GM23338 (cell line): ENCODE results near the gene PDE7B. TPM values are rescaled to one million over a fixed set of nuclear protein-coding genes. Genes with fewer than 3 reads are reported as not detected.

Experiments
- ATAC-seq: fragments of 200-7000 bp; cut with Tn5 transposase; 3 replicates; pipeline ENCODE4 v1.9.1; 2020
- DNase-seq: peaks from one replicate; pipeline ENCODE4 v3.0.0-alpha.2; 2015; ENCODE audit warnings: low spot score
- H2AFZ ChIP-seq: fragments of 200-600 bp; sonication (generic); 2 replicates; pipeline ENCODE4 v1.8.0; 2016; ENCODE audit warnings: antibody characterized with exemption, mild to moderate bottlenecking, moderate library complexity
- H3F3A ChIP-seq: fragments of 200-600 bp; sonication (generic); replicated peaks from 2 replicates; pipeline ENCODE4 v1.8.0; 2017; ENCODE audit warnings: antibody characterized with exemption, mixed run types, low read depth
- H3K27ac ChIP-seq: fragments of 200-600 bp; sonication (generic); 2 replicates; pipeline ENCODE4 v1.6.1; 2016; ENCODE audit warnings: low read depth
- H3K27me3 ChIP-seq: fragments of 200-600 bp; sonication (generic); 2 replicates; pipeline ENCODE4 v1.8.0; 2016; ENCODE audit warnings: mild to moderate bottlenecking, mixed run types, moderate library complexity; ENCODE audit not compliant: insufficient read depth
- H3K36me3 ChIP-seq: fragments of 200-600 bp; sonication (generic); 2 replicates; pipeline ENCODE4 v1.8.0; 2016; ENCODE audit warnings: mild to moderate bottlenecking; ENCODE audit not compliant: insufficient read depth
- H3K4me1 ChIP-seq: fragments of 200-600 bp; sonication (generic); 2 replicates; pipeline ENCODE4 v1.8.0; 2016; ENCODE audit warnings: mild to moderate bottlenecking, moderate library complexity; ENCODE audit not compliant: insufficient read depth
- H3K4me2 ChIP-seq: fragments of 200-600 bp; sonication (generic); 2 replicates; pipeline ENCODE4 v1.7.1; 2017; ENCODE audit warnings: mixed run types
- H3K4me3 ChIP-seq: fragments of 200-600 bp; sonication (generic); 2 replicates; pipeline ENCODE4 v1.6.1; 2016; ENCODE audit warnings: mixed run types
- H3K79me2 ChIP-seq: fragments of 200-600 bp; sonication (generic); replicated peaks from 2 replicates; pipeline ENCODE4 v1.8.0; 2017; ENCODE audit warnings: mild to moderate bottlenecking; ENCODE audit not compliant: insufficient read depth
- H3K9me2 ChIP-seq: fragments of 200-600 bp; sonication (generic); 2 replicates; pipeline ENCODE4 v1.8.0; 2017; ENCODE audit not compliant: insufficient read depth
- H4K20me1 ChIP-seq: fragments of 200-600 bp; sonication (generic); replicated peaks from 2 replicates; pipeline ENCODE4 v1.8.0; 2017; ENCODE audit warnings: mild to moderate bottlenecking; ENCODE audit not compliant: insufficient read depth
- H3K27ac Mint-ChIP-seq: 2 replicates; pipeline ENCODE4 v1.8.0; 2020; ENCODE audit warnings: inconsistent platforms, mild to moderate bottlenecking, moderate library complexity, mixed read lengths
- H3K27me3 Mint-ChIP-seq: 3 replicates; pipeline ENCODE4 v1.8.0; 2022; ENCODE audit warnings: low read depth, mild to moderate bottlenecking, moderate library complexity, mixed read lengths, inconsistent platforms; ENCODE audit not compliant: insufficient read depth, poor library complexity
- H3K36me3 Mint-ChIP-seq: 3 replicates; pipeline ENCODE4 v1.8.0; 2021; ENCODE audit warnings: low read depth, mild to moderate bottlenecking, inconsistent platforms, moderate library complexity, mixed read lengths
- H3K4me1 Mint-ChIP-seq: 3 replicates; pipeline ENCODE4 v1.8.0; 2020; ENCODE audit warnings: mild to moderate bottlenecking, inconsistent platforms, mixed read lengths
- H3K4me3 Mint-ChIP-seq: 3 replicates; pipeline ENCODE4 v1.8.0; 2021; ENCODE audit warnings: moderate library complexity, mild to moderate bottlenecking, inconsistent platforms, mixed read lengths
- H3K9me3 Mint-ChIP-seq: 3 replicates; pipeline ENCODE4 v1.8.0; 2020; ENCODE audit warnings: moderate library complexity, mild to moderate bottlenecking, inconsistent platforms, mixed read lengths
- CREB1 ChIP-seq: fragments of 250-450 bp; sonication (Bioruptor Pico); IDR thresholded peaks from 2 replicates; pipeline ENCODE4 v1.5.0; 2020; ENCODE audit warnings: low read depth, mild to moderate bottlenecking, moderate library complexity
- CTCF ChIP-seq, 2 experiments: fragments of 200-600 bp in 1 of 2; sonication (generic) in 1 of 2; conservative IDR thresholded peaks; 2 replicates each; pipeline versions ENCODE4 v1.5.1 to v1.6.1; 2016 to 2017; ENCODE audit warnings: antibody characterized with exemption in 2 of 2, low read depth in 2 of 2, mild to moderate bottlenecking in 2 of 2, moderate library complexity in 1 of 2
- ETS1 ChIP-seq: IDR thresholded peaks from 2 replicates; pipeline ENCODE4 v1.6.1; 2016; ENCODE audit warnings: antibody characterized with exemption
- EZH2 ChIP-seq: fragments of 200-600 bp; sonication (generic); IDR thresholded peaks from one replicate; pipeline ENCODE4 v1.8.0; 2017; ENCODE audit warnings: antibody characterized with exemption, mild to moderate bottlenecking, low read depth; ENCODE audit not compliant: unreplicated experiment
- EZH2phosphoT487 ChIP-seq: fragments of 200-600 bp; sonication (generic); IDR thresholded peaks from one replicate; pipeline ENCODE4 v1.8.1; 2018; ENCODE audit warnings: antibody characterized with exemption; ENCODE audit not compliant: unreplicated experiment
- JUNB ChIP-seq: IDR thresholded peaks from one replicate; pipeline ENCODE4 v1.6.1; 2016; ENCODE audit warnings: antibody characterized with exemption; ENCODE audit not compliant: unreplicated experiment
- NANOG ChIP-seq: IDR thresholded peaks from 2 replicates; pipeline ENCODE4 v1.6.1; 2016; ENCODE audit warnings: antibody characterized with exemption, borderline replicate concordance
- POLR2AphosphoS5 ChIP-seq: IDR thresholded peaks from 2 replicates; pipeline ENCODE4 v1.6.1; 2016; ENCODE audit warnings: antibody characterized with exemption, low read depth
- REST ChIP-seq: IDR thresholded peaks from one replicate; pipeline ENCODE4 v1.6.1; 2018; ENCODE audit warnings: antibody characterized with exemption; ENCODE audit not compliant: unreplicated experiment
- STAT1 ChIP-seq: IDR thresholded peaks from one replicate; pipeline ENCODE4 v1.6.1; 2016; ENCODE audit warnings: antibody characterized with exemption; ENCODE audit not compliant: unreplicated experiment
- ZNF114 ChIP-seq: fragments of 250-450 bp; sonication (Bioruptor Pico); IDR thresholded peaks from 2 replicates; pipeline ENCODE4 v1.5.0; 2020; ENCODE audit warnings: mild to moderate bottlenecking, moderate library complexity
- ZNF331 ChIP-seq: fragments of 250-450 bp; sonication (Bioruptor Pico); IDR thresholded peaks from 2 replicates; pipeline ENCODE4 v1.5.0; 2020; ENCODE audit warnings: low read depth, mild to moderate bottlenecking, moderate library complexity
- ZNF462 ChIP-seq: fragments of 250-450 bp; sonication (Bioruptor Pico); IDR thresholded peaks from 2 replicates; pipeline ENCODE4 v1.5.0; 2020; ENCODE audit warnings: mild to moderate bottlenecking, moderate library complexity
- polyA plus RNA-seq: library from polyadenylated mRNA; unstranded; fragments of >200 nt; fragmentation: Nextera tagmentation; extraction: Ambion mirVana; gene quantifications from 2 replicates; pipeline ENCODE4 v1.2.1, GENCODE V29; 2016
- total RNA-seq: library from RNA; depleted of rRNA; stranded (reverse); fragments of >200 nt; shearing (Covaris generic); gene quantifications from 2 replicates; pipeline ENCODE4 v1.2.3, GENCODE V29; 2014

Gene PDE7B
- total and polyA plus RNA-seq, 2 experiments from 2014 or later: 0.07 TPM; not detected in 1

GRCh38 chr6:136066005-136066404, 214.5 kb downstream of the PDE7B start:
- no peak for TF ChIP-seq NANOG
- no peak for TF ChIP-seq CREB1 (CRISPR knock-in tag)
- TF ChIP-seq CTCF (conservative IDR thresholded peaks at IDR 0.05; ENCODE audit: low read depth in 2 of 2): no peak
- TF ChIP-seq EZH2phosphoT487: no peak
- TF ChIP-seq STAT1: no peak
- no peak for TF ChIP-seq ETS1
- TF ChIP-seq REST: no peak
- TF ChIP-seq ZNF331 (CRISPR knock-in tag): no peak
- no peak for TF ChIP-seq JUNB
- no peak for TF ChIP-seq ZNF114 (CRISPR knock-in tag)
- no peak for TF ChIP-seq POLR2AphosphoS5
- TF ChIP-seq ZNF462 (CRISPR knock-in tag): no peak
- no peak for TF ChIP-seq EZH2
- H3K4me1 Mint-ChIP-seq: peaks cover 18% of the 10 kb centered on the region
- Histone ChIP-seq H3K4me2 (no peak overlapping the region), H4K20me1 (no peaks in the 10 kb centered on the region), H3K36me3 (no peaks in the 10 kb centered on the region), H2AFZ (no peak overlapping the region), H3K4me3 (no peak overlapping the region), H3F3A (no peaks in the 10 kb centered on the region), H3K27me3 (no peaks in the 10 kb centered on the region), H3K79me2 (no peaks in the 10 kb centered on the region), H3K4me1 (no peaks in the 10 kb centered on the region; the same call in 1 of the 2 replicates), H3K9me2 (no peaks in the 10 kb centered on the region), H3K27ac (no peak overlapping the region)
- H3K27ac Mint-ChIP-seq: no peak overlapping the region
- H3K27me3 Mint-ChIP-seq: peaks cover 5% of the 10 kb centered on the region
- no peaks in the 10 kb centered on the region for H3K36me3 Mint-ChIP-seq
- DNase-seq (no peak), ATAC-seq (no peak)
- no peaks in the 10 kb centered on the region for H3K9me3 Mint-ChIP-seq
- no peak overlapping the region for H3K4me3 Mint-ChIP-seq
